ENCODE results near the gene PARP12.

DNA sequence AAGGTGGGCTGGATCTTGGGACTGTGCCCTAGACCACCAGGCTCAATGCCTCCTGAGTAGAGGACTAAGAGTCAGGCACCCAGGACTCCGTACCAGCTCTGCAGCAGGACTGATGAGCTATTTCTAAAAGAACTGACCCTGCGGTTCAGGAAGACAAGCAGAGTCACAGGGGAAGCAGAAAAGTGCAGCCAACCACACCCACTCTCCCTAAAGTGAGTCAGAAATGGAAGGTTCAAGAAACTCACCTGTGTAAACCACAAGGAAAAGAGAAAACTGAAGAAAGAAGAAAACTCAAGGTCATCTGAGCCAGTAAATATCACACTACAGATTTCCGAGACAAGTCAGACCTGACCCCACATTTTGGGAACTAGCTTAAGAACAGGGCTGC lies 2.5 kb downstream of the PARP12 start:
- TF ChIP-seq, protein P1, sequence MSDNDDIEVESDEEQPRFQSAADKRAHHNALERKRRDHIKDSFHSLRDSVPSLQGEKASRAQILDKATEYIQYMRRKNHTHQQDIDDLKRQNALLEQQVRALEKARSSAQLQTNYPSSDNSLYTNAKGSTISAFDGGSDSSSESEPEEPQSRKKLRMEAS (IDR thresholded peaks at IDR 0.05), result no peak
- no peak for TF ChIP-seq EZH2 (IDR thresholded peaks at IDR 0.05; ENCODE audit: low read depth, low read length, severe bottlenecking)

Data from H1 (cell line).